Ovary (tissue), 9 donors: ENCODE measurements around the gene DGKE. TPM values are rescaled to one million over a fixed set of nuclear protein-coding genes. Genes with fewer than 3 reads are reported as not detected.

ENCODE experiments used
- DNase-seq, 5 donors: peaks; one replicate each; pipeline ENCODE4 v3.0.0-alpha.2; 2019 to 2020
- H3K27ac ChIP-seq, 2 donors: fragments of 200-600 bp; one replicate each; pipeline versions ENCODE4 v1.5.1 to v1.8.0; 2019 to 2022
- H3K27me3 ChIP-seq: fragments of 200-600 bp; one replicate; pipeline ENCODE4 v1.8.0; 2022
- H3K36me3 ChIP-seq: fragments of 200-600 bp; sonication (generic); one replicate; pipeline ENCODE4 v1.5.1; 2019
- H3K4me1 ChIP-seq: one replicate; pipeline ENCODE4 v1.8.1; 2013; ENCODE audit warnings: mild to moderate bottlenecking, moderate library complexity; ENCODE audit not compliant: insufficient read depth
- H3K4me3 ChIP-seq: fragments of 200-600 bp; sonication (generic); one replicate; pipeline ENCODE4 v1.5.1; 2017
- H3K9me3 ChIP-seq, 2 donors: fragments of 200-600 bp in 1 of 2; sonication (generic) in 1 of 2; one replicate each; pipeline versions ENCODE4 v1.5.1 to v1.8.1; 2013 to 2019; ENCODE audit warnings: mild to moderate bottlenecking in 1 of 2, moderate library complexity in 1 of 2
- EP300 ChIP-seq: sonication (generic); formaldehyde crosslinking; IDR thresholded peaks from one replicate; pipeline ENCODE4 v1.6.1; 2017; ENCODE audit warnings: antibody characterized with exemption
- POLR2A ChIP-seq: fragments of 450-650 bp; IDR thresholded peaks from one replicate; pipeline ENCODE4 v1.6.1; 2017; ENCODE audit warnings: antibody characterized with exemption, mild to moderate bottlenecking, moderate library complexity
- WGBS, 3 donors: extraction: QIAGEN DNeasy Blood & Tissue Kit in 1 of 3; methylation state at CpG; one replicate each; pipeline versions ENCODE4 v1.1.5 to v1.1.7; 2013 to 2017; 5-methylcytosine and 5-hydroxymethylcytosine counted together
- intact Hi-C, 4 donors: fragments of 100-400 bp; cut with DNase I; formaldehyde crosslinking; loops; one replicate each; pipeline versions ENCODE4 v1.11.0 to v1.15.1; 2022 to 2023
- polyA plus RNA-seq, 2 donors: library from polyadenylated mRNA; stranded (reverse); fragments of 200-250 nt in 1 of 2; fragments of 350-450 nt in 1 of 2; fragmentation: Illumina TruSeq in 1 of 2; extraction: RNeasy Lipid Tissue Mini Kit (QIAGEN cat#74804) in 1 of 2; gene quantifications; one replicate each; pipeline ENCODE4 v1.2.3, GENCODE V29; 2013 to 2014
- total RNA-seq, 7 donors: library from RNA; depleted of rRNA in 2 of 7; stranded (reverse); fragments of >200 nt in 2 of 7; fragmentation: NEBNext Ultra II Directional in 3 of 7; extraction: Animal tissue kit (Norgen Biotek cat#: 25700) in 3 of 7; gene quantifications; one replicate each; pipeline versions ENCODE4 v1.1.0 to v1.2.4, GENCODE V29; 2016 to 2023
- TF ChIP-seq, protein P1 (sequence below), 3 donors: fragments of 450-650 bp in 2 of 3; fragments of 200-600 bp in 1 of 3; IDR thresholded peaks; one replicate each; pipeline versions ENCODE4 v1.5.1 to v1.8.0; 2016 to 2022; ENCODE audit warnings: antibody characterized with exemption in 3 of 3, mild to moderate bottlenecking in 1 of 3
- donor health status: DM: no; HTN: no; CAD: no; lungs with moderate emphysema.
- donor health status: DM: no; HTN: no; CAD: no.
- donor health status: Bipolar disorder and iron deficiency.
- donor health status: DM: yes; HTN: yes; CAD: no.
- donor health status: DM: no; HTN: no; CAD: no.
- donor health status: DM: yes; HTN: yes; CAD: no.

The DGKE gene
- total and polyA plus RNA-seq, 9 donors: 3.0 to 16.4 (median 11.8) TPM

DNA sequence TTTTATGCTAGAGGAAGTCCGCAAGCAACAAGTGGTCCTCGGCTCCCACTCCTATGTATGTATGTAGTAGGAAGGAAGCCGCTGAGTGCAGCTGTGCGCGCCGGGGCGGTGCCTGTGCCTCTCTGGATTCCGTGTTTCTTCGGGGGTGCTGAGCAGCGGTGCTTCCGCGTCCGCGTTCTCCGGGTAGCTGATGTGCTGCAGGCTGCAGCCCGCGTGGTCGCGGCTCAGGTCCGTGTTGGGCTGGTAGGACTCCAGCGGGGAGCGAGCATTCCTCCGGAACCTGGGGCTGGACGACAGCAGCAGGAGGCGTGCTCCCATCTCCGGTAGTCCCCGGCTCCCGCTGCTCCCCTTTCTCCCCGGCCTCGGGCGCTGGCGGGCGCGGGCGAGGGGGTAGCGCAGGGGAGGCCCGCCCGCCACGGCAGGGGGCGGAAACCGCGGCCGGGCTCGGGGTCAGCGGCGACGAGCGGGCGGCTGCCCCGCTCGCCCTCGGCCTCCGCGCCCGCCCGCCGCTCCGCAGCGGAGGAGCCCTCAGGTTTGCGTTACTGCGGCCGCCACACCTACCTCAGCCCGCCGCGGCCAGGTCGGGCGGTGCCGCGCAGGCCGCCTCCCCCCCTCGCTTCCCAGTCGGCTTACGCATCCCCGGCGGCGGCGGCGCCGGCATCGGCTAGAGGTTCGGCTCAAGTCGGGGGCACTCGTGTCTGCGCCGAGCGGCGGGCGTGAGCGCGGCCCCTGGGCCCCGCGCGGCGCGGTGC is 718 bp upstream of the DGKE start:
- TF ChIP-seq EP300 (no peak), POLR2A (no peak)
- TF ChIP-seq, protein P1, sequence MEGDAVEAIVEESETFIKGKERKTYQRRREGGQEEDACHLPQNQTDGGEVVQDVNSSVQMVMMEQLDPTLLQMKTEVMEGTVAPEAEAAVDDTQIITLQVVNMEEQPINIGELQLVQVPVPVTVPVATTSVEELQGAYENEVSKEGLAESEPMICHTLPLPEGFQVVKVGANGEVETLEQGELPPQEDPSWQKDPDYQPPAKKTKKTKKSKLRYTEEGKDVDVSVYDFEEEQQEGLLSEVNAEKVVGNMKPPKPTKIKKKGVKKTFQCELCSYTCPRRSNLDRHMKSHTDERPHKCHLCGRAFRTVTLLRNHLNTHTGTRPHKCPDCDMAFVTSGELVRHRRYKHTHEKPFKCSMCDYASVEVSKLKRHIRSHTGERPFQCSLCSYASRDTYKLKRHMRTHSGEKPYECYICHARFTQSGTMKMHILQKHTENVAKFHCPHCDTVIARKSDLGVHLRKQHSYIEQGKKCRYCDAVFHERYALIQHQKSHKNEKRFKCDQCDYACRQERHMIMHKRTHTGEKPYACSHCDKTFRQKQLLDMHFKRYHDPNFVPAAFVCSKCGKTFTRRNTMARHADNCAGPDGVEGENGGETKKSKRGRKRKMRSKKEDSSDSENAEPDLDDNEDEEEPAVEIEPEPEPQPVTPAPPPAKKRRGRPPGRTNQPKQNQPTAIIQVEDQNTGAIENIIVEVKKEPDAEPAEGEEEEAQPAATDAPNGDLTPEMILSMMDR (IDR thresholded peaks at IDR 0.05): peak in 1 of 3 donors; percentile 20
- Histone ChIP-seq H3K27me3 (no peaks in the 10 kb centered on the region), H3K4me3 (peak overlapping the region; percentile 77), H3K36me3 (no peaks in the 10 kb centered on the region), H3K4me1 (peaks cover 10% of the 10 kb centered on the region), H3K27ac (peak overlapping the region; percentile 90 to 92), H3K9me3 (no peaks in the 10 kb centered on the region)
- intact Hi-C loops: loop anchor here in 1 of 4 donors (5.0 kb wide), 1 partner anchor 79 kb away; the partner anchor contains the start of gene TRIM25
- WGBS, 3 donors: 0 to 1% (median 1%) methylated on average over 48 to 90 of the region's 95 CpGs
- peak; percentile 43 to 72 (median 66) for DNase-seq

DNA sequence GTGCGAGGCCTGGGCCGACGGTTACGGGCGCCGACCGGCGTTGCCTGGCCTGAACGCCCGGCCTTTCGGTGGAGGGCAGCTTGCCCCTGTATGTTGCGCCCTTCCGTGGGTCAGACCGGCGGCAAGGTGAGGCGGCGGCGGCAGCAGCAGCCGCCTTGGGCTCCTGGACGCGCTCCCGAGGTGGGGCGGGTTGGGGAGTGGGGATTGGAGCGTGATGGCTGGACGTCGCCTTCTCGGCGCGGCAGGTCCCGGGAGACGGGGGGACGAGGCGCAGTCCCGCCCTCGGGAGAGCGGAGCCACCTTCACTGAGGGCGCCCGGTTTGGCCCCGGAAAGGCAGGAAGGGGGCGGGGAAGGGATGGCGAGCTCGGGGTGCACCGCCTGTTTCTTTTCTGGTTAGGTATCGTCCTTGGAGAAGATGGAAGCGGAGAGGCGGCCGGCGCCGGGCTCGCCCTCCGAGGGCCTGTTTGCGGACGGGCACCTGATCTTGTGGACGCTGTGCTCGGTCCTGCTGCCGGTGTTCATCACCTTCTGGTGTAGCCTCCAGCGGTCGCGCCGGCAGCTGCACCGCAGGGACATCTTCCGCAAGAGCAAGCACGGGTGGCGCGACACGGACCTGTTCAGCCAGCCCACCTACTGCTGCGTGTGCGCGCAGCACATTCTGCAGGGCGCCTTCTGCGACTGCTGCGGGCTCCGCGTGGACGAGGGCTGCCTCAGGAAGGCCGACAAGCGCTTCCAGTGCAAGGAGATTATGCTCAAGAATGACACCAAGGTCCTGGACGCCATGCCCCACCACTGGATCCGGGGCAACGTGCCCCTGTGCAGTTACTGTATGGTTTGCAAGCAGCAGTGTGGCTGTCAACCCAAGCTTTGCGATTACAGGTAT is 671 bp downstream of the DGKE start:
- Histone ChIP-seq H3K4me1 (peaks cover 10% of the 10 kb centered on the region), H3K9me3 (no peaks in the 10 kb centered on the region), H3K27me3 (no peaks in the 10 kb centered on the region), H3K4me3 (peak overlapping the region; percentile 77), H3K36me3 (no peaks in the 10 kb centered on the region), H3K27ac (peak overlapping the region; percentile 47 to 92)
- 4 to 7% (median 6%) methylated on average over 74 to 81 of the region's 81 CpGs for WGBS, 3 donors
- peak in 3 of 5 donors; percentile 41 to 66 (median 45) for DNase-seq
- intact Hi-C loops: loop anchor here in 1 of 4 donors (5.0 kb wide), 1 partner anchor 78 kb away; the partner anchor contains the start of gene TRIM25
- TF ChIP-seq POLR2A: no peak
- no peak for TF ChIP-seq EP300
- TF ChIP-seq, protein P1 (IDR thresholded peaks at IDR 0.05): no peak

DNA sequence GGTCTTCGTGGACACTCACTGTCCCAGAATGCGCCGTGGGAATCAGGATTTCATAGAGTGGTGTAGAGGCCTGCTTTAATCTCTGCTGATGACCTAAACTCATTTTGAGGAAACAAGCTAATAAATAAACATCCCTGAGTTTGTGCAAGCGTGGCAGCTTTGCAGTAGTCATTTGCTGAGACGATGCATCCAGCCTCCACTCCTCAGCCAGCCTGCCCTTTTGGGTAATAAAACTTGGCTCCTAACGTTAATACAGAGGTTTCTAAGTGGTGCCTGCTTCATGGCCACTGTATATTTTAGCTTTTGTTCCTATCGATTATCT is 1.3 kb downstream of the DGKE start:
- Histone ChIP-seq H3K4me3 (peak overlapping the region; percentile 77), H3K9me3 (no peaks in the 10 kb centered on the region), H3K27me3 (no peaks in the 10 kb centered on the region), H3K4me1 (peaks cover 10% of the 10 kb centered on the region), H3K36me3 (no peaks in the 10 kb centered on the region), H3K27ac (no peak overlapping the region)
- 78 to 89% (median 82%) methylated on average over 7 of the region's 7 CpGs for WGBS, 3 donors
- intact Hi-C loops: no loop called here
- no peak for DNase-seq
- TF ChIP-seq, protein P1 (IDR thresholded peaks at IDR 0.05): no peak
- TF ChIP-seq EP300 (no peak), POLR2A (no peak)

DNA sequence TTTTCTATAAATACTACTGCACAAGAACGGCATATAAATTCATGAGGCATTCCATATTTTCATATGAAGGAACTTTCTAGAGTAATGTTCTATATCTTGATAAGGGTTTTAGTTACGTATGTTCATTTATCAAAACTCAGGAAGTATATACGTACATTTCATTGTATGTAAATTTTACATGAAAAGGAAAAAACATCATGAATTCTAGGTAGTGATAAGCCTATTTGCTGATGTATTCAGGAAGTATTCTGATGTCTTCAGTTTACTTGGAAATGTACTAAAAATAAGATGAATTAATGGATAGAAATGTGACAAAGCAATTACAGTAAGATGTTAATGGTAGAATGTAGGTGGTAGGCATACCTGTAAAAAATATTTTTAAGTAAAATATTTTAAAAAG is 4.7 kb downstream of the DGKE start:
- 91 to 93% (median 92%) methylated on average over 3 of the region's 3 CpGs for WGBS, 3 donors
- DNase-seq: no peak
- Histone ChIP-seq H3K27ac (no peak overlapping the region), H3K27me3 (no peaks in the 10 kb centered on the region), H3K4me1 (peaks cover 5% of the 10 kb centered on the region), H3K9me3 (no peaks in the 10 kb centered on the region), H3K4me3 (no peak overlapping the region), H3K36me3 (no peaks in the 10 kb centered on the region)
- intact Hi-C loops: no loop called here
- TF ChIP-seq, protein P1 (IDR thresholded peaks at IDR 0.05): no peak
- TF ChIP-seq EP300 (no peak), POLR2A (no peak)
